Measurements from ENCODE around the gene TSPO2.
"Not testable (repeated sequence)": the region's sequence is repeated elsewhere in the genome, so short reads cannot be mapped to it uniquely, and the experiment has no call there.

Gene TSPO2, protein sequence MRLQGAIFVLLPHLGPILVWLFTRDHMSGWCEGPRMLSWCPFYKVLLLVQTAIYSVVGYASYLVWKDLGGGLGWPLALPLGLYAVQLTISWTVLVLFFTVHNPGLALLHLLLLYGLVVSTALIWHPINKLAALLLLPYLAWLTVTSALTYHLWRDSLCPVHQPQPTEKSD

DNA sequence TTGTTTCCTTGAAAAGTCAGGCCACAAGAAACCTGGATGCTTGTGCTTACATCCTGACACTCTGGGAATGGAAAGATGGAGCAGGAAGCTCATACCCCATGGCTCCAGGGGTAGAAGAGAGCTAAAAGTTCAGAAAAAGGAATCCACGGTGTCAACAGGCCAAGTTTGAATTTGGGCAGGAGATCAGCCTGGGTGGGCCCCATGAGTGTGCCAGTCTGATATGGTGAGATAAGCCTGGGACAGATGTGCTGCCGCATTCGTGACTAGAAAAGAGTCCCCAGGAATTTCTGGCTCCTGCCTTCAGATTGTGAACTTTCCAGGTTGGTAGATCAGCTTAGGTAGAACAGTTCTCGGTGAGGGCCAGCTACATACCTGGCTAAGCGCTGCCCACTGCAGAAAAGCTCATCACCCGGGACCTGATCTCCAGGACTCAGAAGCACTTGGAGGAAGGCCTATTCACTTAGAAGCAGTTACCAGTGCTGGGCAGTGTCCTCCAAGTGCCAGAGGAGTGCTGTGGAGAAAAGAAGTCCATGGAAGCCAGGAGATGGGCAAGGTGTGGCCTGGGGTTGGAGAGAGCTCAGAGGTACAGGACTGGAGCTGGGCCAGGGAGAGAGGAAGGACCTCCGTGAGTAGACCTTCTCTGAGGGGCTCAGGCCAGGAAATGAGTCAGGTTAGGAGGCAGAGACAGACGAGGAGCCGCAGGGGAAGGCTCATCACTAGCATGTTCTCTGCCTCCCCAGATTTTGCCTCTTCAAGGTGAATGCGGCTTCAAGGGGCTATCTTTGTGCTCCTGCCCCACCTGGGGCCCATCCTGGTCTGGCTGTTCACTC, at the start of gene TSPO2:
TSS of gene TSPO2 (plus strand) at position 242 of the 830 bp plus-strand sequence. CDS start at position 761, 519 bp downstream.
- DNase-seq: no peak

DNA sequence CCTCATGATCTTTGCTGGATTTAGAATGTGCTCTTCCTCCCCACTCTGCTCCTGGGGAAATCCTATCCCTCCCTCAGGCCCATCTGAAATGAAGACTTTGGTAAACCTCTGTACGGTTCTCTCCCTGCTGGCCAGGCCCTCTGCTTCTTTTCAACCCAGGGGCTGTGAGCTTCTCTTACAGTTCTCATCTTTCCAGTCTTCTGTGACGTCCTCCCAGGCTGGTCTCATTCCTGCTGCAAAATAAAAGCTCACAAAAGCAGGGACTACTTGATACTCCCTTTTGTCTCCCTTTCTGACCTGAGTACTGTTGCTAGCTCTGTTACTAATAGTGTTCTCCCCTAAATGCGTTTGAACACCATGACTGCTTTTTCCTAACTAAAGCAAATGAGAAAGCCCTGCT, 49.5 kb upstream of the TSPO2 start:
- DNase-seq: no peak

DNA sequence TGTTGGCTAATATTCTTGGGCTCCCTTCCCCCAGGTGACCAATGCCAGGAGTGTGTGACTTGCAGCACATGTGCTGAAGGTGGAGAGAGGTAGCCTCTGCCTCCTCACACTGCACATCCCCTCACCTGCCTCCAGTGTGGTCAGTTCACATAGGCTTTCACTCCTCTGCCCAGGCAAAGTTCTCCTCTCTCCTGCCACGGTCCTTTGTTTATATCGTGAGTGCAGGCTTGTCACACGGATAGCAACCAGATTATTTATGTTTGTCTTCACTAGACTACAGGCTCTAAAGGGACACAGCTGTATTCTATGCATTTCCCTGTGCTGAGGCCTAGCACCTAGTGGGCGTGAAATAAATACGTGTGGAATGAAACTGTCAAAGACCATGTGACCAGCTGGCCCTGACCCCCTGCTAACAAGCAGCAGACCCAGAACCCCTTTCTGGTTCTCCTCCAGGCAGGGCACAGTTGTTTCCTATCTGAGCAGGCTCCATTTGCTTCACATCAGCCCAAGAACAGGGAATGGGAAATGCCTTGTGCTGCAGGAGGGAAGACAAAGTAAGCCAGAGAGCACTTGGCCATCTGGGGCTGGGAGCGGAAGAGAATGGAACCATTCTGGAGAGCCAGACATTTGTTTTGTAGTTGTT, 45.6 kb upstream of the TSPO2 start:
- no peak for DNase-seq

DNA sequence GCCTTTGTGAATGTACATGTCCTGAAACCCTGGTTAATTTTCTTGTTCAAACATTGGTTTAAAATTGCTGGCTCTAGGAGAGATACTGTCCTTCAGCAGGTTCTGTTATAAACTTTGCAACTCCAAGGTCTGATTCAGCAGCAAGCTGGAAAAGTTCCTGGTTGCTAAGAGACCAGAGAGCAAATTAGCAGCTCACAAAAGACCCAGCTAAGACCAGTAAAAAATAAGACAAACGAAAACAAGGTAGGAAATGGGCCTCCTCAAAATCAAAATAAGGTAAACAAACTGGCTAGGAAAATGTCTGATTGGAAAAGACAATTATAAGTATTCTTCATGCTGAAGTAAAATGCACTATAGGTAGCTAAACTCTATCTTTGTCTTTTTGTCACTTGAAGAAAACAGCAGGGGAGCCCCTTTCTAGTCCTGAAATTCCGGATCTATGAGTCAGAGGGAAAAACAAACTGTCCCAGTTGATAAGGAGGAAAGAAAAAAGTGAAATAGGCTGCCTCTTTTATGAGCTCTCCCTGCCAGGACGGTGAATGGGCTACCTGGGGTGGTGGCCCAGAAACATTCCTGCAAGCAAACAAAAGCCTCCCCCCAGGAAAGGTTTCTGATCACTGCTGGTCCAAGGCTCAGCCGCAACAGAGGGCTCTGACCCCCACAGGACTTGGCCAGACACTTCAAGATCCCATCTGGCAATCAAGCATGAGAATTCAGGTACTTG, 44.9 kb upstream of the TSPO2 start:
- no peak for DNase-seq

DNA sequence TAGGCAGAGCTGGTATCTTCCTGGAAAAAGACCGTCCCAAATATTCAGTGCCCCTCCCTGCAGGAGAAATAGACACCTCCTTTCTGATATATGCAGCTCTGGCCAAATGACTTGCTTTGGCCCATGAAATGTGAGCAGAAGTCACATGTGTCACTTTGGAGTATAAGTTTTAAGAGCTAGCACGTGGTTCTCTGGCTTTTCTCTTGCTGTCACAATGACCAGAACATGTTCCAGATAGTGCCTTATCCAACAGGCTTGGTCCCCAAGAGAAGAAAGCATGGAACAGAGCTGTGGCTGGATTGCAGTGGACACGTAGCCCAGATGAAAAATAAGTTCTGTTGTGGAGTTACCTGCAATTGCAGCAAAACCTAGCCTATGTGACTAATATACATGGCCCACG, 43.6 kb upstream of the TSPO2 start:
- no peak for DNase-seq

DNA sequence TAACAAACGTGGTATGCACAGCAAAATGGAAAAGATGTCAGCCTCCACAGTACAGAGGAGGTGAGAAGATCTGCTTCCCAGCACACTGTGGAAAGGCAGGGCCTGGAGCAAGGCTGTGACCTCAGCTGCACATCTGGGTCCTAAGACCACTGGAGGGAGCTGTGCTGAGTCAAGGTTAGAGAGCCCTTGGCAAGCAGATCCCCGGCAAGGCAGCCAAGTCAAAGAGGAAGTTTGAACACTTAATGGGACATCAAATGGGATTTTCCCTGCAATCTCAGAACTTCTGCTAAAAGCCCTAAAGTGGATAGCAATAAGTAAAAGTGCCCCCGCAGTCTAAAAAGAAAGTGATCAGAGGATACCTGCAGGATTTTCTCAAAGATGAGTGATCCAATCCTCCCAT, 42.7 kb upstream of the TSPO2 start:
- DNase-seq: peak; percentile 13

DNA sequence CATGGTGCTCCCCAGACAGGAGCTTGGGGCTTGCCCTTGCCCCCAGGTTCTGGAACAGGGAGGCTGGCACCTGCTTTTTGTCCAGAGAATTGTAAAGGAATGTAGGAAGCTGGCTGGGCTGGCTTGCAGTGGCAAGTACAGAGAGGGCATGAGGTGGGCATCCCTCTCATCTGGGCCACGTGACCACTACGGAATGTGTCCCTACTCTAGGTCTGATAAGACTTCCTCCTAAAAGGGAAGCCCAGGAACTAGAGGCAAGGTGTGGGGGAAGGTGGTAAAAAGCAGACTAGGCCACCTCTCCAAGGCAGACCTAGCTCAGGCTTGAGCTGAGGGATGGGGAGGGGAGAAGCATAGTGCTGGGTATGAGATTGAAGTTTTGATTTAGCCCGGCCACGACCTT, 42.0 kb upstream of the TSPO2 start:
- DNase-seq: no peak

DNA sequence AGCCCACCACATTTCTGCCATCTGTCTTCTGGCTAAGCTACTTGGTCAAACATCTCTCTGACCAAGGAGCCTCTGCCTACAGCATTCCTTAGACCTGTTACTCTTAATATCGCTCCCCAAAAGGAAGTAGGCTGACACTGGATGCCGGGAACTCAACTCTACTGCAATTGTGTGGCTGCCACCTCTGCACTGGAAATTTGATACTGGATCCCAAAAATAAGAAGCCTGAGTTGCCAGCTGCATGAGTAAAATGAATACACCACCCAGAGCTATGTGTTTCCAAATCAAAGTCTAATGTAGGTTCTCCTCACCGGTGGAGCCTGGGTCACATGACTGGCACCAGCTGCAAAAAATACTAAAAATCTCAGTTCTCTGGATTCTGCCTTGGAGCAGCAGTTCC, 40.1 kb upstream of the TSPO2 start:
- no peak for DNase-seq

DNA sequence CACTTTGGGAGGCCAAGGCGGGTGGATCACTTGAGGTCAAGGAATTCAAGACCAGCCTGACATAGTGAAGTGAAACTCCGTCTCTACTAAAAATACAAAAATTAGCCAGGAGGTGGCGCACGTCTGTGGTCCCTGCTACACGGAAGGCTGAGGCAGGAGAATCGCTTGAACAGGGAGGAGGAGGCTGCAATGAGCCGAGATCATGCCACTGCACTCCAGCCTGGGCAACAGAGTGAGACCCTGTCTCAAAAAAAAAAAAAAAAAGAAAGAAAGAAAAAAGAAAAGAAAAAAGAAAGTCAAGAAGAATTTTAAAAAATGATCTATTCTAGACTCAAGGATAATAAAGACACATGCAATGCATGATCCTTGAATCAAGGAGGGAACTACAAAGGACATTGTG, 36.0 kb upstream of the TSPO2 start:
- peak; percentile 65 for DNase-seq

DNA sequence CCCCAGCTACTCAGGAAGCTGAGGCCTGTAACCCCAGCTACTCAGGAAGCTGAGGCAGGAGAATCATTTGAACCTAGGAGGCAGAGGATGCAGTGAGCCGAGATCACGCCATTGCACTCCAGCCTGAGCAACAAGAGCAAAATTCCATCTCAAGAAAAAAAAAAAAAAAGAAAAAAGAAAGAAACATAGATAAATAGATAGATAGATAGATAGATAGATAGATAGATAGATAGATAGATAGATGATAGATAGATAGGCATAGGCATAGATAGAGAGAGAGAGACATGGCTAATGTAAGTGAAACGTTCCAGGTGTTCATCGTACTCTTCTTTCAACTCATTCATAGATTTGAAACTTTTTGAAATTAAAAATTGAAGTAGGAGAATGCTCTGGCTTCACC, 35.3 kb upstream of the TSPO2 start:
- DNase-seq: not testable (repeated sequence)

DNA sequence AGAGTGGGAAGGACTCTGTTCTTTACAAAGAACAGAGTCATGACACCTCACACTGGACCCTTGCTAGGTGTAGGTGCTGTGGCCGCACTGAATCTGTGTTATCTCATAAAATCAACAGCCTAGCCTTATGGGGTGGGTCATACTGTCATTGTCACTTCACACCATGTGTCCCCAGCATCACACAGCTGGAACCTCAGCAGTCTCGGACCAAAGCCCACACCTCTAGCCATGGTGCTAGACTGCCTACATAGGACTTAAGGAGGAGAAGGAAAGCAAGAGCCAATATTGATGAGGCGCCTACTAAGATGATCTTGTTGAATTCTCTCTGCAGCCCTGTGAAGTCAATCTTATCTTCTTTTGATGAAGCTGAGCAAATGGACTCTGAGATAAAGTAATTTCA, 34.3 kb upstream of the TSPO2 start:
- no peak for DNase-seq

DNA sequence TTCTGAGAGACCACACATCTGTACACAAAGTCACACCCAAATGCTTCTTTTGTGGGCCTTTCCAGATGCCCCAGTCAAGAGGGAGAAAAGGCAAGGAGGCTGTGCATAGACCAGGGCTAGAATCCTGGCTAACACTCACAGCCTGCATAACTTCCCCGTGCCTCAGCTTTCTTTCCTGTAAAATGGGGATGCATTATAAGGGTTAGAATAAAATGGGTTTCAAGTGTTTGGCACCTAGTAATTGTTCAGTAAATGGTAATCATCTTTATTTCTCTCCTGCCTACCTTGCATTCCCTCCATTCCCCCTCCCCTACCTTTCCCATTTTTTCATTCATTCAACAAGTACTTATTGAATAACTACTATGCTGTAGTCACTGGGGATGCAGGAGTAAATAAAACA, 32.6 kb upstream of the TSPO2 start:
- DNase-seq: no peak

DNA sequence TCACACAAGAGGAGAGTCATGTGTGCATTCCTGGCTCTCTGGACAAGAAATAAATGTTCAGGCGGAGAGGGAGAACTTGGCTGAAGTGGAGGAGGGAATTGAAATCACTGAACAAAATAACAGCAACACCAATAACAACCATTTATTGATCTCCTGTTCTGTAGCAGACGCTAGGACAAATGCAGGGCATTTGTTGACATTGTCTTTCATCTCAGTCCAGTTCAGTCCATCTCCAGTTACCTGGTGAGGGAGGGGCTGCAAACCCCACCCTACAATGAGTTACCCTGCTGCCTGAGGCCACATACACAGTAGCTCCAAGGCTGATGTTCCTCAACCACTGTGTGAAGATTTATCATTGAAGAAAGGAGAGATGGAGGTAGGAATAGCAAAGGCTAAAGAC, 30.6 kb upstream of the TSPO2 start:
- DNase-seq: no peak

DNA sequence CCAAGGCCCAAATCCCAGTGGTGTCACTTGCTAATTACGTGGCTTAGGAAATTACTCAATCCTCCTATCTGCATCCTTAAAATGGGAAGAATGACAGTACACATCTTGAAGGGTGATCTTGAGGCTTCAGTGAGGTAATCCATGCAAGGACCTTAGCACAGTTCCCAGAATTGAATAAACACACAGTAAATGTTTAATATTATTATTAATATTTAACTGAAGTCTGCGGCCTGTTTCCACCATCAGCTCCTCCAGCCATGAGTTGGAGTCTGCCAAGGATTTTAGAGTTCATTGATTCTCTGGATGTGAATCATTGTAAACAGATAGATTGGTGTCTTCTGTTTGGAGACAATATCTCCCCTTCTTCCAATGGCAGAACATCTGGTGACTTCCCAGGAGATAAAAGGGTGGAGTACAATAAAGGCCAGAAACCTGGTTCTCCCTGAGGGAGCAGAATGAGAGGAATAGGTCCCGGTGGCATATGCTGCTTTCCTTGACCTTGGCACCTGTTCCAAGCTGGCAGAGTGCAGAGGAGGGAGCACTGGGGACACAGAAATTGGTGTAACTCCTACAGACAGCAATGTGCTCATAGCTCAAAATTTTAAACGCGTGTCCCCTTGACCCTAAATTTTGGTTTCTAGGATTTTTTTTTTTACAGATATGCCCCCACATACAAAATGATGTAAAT, 28.7 kb upstream of the TSPO2 start:
- DNase-seq: no peak

DNA sequence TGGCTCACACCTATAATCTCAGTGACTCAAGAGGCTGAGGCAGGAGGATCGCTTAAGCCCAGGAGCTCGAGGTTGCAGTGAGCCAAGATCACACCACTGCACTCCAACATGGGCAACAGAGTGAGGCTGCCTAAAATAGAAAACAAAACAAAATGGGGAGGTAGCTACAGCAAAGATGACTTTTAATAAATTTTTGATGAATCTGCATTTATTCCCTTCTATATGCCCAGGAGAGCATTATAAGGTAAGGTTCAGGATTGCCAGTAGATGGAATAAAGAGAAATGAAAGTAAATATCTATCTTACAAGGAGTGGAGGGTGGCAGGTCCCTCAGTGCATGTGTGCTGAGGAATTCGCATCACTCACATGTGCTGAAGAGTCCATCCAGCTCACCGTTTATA, 27.5 kb upstream of the TSPO2 start:
- DNase-seq: no peak

DNA sequence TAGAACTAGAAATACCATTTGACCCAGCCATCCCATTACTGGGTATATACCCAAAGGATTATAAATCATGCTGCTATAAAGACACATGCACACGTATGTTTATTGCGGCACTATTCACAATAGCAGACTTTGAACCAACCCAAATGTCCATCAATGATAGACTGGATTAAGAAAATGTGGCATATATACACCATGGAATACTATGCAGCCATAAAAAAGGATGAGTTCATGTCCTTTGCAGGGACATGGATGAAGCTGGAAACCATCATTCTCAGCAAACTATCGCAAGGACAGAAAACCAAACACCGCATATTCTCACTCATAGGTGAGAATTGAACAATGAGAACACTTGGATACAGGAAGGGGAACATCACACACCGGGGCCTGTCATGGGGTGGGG, 26.4 kb upstream of the TSPO2 start:
- not testable (repeated sequence) for DNase-seq

DNA sequence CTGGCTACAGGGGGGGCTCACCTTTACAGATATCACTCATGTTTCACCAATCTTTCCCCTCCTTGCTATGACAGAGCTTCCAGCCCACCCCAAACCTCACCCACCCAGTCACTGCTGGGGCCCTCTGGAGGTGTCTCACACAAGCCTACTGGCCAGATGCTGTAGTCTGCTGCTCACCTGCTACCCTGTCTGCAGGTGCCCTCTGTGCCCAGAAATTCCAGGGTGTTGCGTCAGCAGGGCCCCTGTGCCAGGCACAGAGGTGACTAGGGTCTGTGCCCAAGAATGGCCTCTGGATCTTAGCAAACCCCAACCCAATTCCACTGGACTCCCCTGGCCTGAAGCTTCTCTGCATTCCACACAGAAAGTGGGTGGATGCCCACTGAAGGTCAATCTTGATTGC, 24.6 kb upstream of the TSPO2 start:
- DNase-seq: no peak

DNA sequence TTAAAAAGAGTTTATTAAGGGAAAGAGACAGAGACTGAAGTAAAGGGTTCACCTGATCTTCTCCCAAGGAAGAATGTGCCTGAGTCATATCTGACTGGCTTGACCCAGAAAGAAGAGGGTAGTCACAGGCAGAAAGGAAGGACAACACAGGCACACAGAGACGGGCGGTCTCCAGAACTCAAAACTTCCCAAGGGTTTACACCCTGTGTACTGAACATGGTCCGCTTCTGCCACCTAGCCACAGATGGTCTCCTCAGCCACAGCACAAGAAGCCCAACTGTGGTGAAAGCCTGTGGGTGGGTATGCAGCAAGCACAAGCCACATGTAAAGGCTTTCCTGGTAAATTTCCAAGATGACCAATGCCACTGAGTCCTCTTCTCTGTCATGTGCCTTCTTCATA, 20.4 kb upstream of the TSPO2 start:
- DNase-seq: no peak

DNA sequence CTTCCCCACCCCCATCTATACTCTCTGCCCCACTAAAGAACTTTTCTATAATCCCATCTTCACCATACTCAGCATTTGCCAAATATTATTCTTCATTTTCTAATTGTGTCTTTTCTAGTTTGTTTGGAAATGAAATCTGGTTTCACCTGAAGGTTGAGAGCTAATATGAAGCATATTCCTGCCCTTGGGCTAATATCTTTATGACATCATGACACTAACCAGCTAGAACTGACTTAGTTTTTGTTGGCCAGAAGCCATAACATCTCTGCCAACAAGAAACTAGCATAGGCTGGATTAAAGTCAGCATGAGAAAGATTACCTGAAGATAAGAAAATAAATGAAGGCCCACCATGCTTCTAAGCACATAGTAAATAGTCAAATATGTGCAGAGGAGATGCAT, 20.0 kb upstream of the TSPO2 start:
- DNase-seq: no peak

DNA sequence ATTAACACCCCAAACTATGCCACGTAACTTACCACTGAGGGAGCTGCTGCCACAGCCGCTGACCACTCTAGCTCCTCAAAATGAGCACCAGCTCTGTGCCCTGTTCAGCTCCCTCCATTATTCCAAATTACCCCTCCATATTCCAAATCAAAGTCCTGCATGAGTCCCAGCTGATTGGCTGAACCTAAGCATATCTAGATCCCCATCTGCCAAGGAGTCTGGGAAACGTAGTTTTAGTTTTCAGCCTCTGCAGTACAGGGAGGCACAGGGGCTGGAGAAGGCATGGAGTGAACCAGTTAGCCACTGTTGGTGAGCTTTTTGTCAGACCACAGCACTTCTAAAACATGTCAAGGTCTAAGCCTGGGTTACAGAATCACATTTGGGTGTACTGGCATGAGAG, 19.2 kb upstream of the TSPO2 start:
- no peak for DNase-seq

DNA sequence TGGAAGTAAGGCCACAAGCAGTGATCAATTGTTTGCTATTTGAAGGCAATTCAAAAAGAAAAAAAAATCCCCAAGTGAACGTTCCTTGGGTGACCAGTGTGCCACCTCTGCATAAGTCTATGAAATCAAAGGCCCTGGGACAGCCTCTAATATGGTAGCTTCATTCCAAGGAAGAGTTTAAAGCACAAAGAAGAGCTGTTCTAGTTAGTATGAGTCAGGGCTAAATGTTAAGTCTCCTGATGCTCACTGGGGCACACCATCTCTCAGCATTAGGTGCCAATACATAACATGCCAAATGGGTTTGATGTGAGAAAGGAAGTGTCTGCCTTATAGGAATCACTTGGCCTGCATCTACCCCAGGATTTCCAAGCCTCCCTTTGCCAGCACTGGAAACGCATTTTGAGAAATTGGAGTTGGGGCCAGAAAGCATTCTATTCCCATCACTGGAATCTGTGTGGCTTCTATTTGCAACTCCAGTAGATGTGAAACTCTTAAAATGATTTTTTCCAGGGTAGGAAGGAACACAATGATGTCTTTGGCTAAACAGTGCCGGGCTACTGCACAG, 16.2 kb upstream of the TSPO2 start:
- no peak for DNase-seq

DNA sequence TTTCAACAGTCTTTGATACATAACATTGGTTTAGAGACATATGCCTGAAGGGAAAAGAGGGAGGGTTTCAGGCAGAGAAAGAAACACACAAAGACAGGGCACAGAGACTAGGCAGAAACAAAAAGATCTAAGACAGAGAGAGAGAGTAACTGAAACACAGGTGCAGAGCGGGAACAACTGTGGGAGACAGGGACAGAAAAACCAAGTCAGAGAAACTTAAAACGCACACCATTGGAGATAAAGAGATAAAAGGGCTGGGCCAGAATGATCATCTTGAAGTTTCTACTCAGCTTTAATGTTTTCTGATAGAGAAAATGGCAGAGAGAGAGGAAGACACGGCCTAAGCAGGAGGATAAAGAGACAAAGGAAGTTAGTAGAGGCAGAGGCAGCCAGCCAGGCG, 15.0 kb upstream of the TSPO2 start:
- no peak for DNase-seq
